HepG2 (cell line): ENCODE results near the gene COQ6. TPM values are rescaled to one million over a fixed set of nuclear protein-coding genes. Genes with fewer than 3 reads are reported as not detected.

Experiments
- ATAC-seq: fragments of 200-7000 bp; cut with Tn5 transposase; 3 replicates; pipeline ENCODE4 v1.9.1; 2020; ENCODE audit warnings: mild to moderate bottlenecking, moderate library complexity
- BruUV-seq: library from RNA; stranded (reverse); fragments of 400-500 nt; replicated peaks from 2 replicates; lab custom pipeline; 2021; lab: Mats Ljungman, UMichigan
- CTCF ChIA-PET: fragments of 300-600 bp; formaldehyde crosslinking; extraction: SDS; loops from one replicate; lab custom pipeline; 2021; ENCODE audit warnings: low total read pairs, inconsistent platforms, low intra/inter-chr PET ratio; lab: Yijun Ruan, JAX
- POLR2A ChIA-PET: fragments of 350-600 bp; sonication (Branson Sonifier 250); formaldehyde crosslinking; loops from one replicate; lab custom pipeline; 2020; ENCODE audit warnings: antibody characterized with exemption, inconsistent platforms; lab: Yijun Ruan, JAX
- DNase-seq: peaks from one replicate; pipeline ENCODE4 v3.0.0-alpha.2; 2015; ENCODE audit warnings: low spot score
- FAIRE-seq: peaks from 3 replicates; lab custom pipeline; 2011; peaks lifted over from hg19 to GRCh38; lab: Jason Lieb, UNC
- H2AFZ ChIP-seq: one replicate; pipeline ENCODE4 v1.6.1; 2011; ENCODE audit warnings: low read length, inconsistent platforms
- H3K27ac ChIP-seq: fragments of 300-600 bp; 3 replicates; pipeline ENCODE4 v1.8.0; 2011; ENCODE audit warnings: mixed run types, mild to moderate bottlenecking, mixed read lengths, low read length, inconsistent platforms; ENCODE audit not compliant: insufficient read depth; ENCODE audit errors: extremely low read length
- H3K27me3 ChIP-seq, 2 experiments: fragments of 200-600 bp in 1 of 2; 2 replicates in 1 of 2; 3 replicates in 1 of 2; pipeline versions ENCODE4 v1.6.0 to v1.8.0; 2011; ENCODE audit warnings: low read length in 2 of 2, mild to moderate bottlenecking in 2 of 2, moderate library complexity in 2 of 2, inconsistent platforms in 1 of 2; ENCODE audit not compliant: insufficient read depth in 2 of 2, control insufficient read depth in 1 of 2
- H3K36me3 ChIP-seq, 2 experiments: fragments of 200-600 bp in 1 of 2; replicated peaks in 1 of 2; 2 replicates in 1 of 2; 3 replicates in 1 of 2; pipeline versions ENCODE4 v1.5.1 to v1.8.0; 2011; ENCODE audit warnings: low read length in 2 of 2, inconsistent platforms in 1 of 2; ENCODE audit not compliant: insufficient read depth in 2 of 2, control insufficient read depth in 1 of 2
- H3K4me1 ChIP-seq: 2 replicates; pipeline ENCODE4 v1.5.1; 2012; ENCODE audit warnings: low read length, inconsistent platforms; ENCODE audit not compliant: insufficient read depth
- H3K4me2 ChIP-seq: 2 replicates; pipeline ENCODE4 v1.6.0; 2011; ENCODE audit warnings: low read depth, low read length, inconsistent platforms
- H3K4me3 ChIP-seq, 3 experiments: fragments of 200-600 bp in 1 of 3; sonication (generic), shearing (Covaris generic) in 1 of 3; replicated peaks in 1 of 3; 2 replicates each; pipeline ENCODE4 v1.5.1; 2011 to 2016; ENCODE audit warnings: low read length in 3 of 3, inconsistent platforms in 2 of 3, low read depth in 2 of 3, mild to moderate bottlenecking in 2 of 3, control low read depth in 1 of 3, mixed read lengths in 1 of 3; ENCODE audit not compliant: insufficient read depth in 1 of 3
- H3K79me2 ChIP-seq: one replicate; pipeline ENCODE4 v1.6.1; 2011; ENCODE audit warnings: low read length, inconsistent platforms; ENCODE audit not compliant: insufficient read depth
- H3K9ac ChIP-seq: 2 replicates; pipeline ENCODE4 v1.6.0; 2011; ENCODE audit warnings: mild to moderate bottlenecking, low read depth, low read length, inconsistent platforms; ENCODE audit not compliant: insufficient read depth
- H3K9me3 ChIP-seq: 2 replicates; pipeline ENCODE4 v1.5.1; 2012; ENCODE audit warnings: mild to moderate bottlenecking, low read length
- H4K20me1 ChIP-seq: 2 replicates; pipeline ENCODE4 v1.6.0; 2011; ENCODE audit warnings: inconsistent platforms, mild to moderate bottlenecking, low read length, moderate library complexity; ENCODE audit not compliant: insufficient read depth
- HMGXB4 ChIP-seq, 2 experiments: sonication (generic) in 1 of 2; formaldehyde crosslinking in 1 of 2; IDR thresholded peaks; 2 replicates each; pipeline versions ENCODE4 v1.4.0 to v1.6.1; 2018 to 2020; ENCODE audit warnings: missing genetic modification reagents in 2 of 2, borderline replicate concordance in 1 of 2, low read depth in 1 of 2, mild to moderate bottlenecking in 1 of 2, missing biosample characterization in 1 of 2
- HNF4G ChIP-seq, 2 experiments: sonication (generic) in 1 of 2; formaldehyde crosslinking in 1 of 2; IDR thresholded peaks; 2 replicates each; pipeline versions ENCODE4 v1.4.0 to v1.6.1; 2011 to 2020; ENCODE audit warnings: borderline replicate concordance in 2 of 2, low read depth in 2 of 2, mild to moderate bottlenecking in 2 of 2, low read length in 1 of 2, missing genetic modification reagents in 1 of 2, moderate library complexity in 1 of 2
- ONECUT2 ChIP-seq: sonication (generic); formaldehyde crosslinking; IDR thresholded peaks from 2 replicates; pipeline ENCODE4 v1.4.0; 2020; ENCODE audit warnings: missing genetic modification reagents
- POLR2A ChIP-seq, 2 experiments: IDR thresholded peaks; 2 replicates each; pipeline ENCODE4 v1.6.1; 2011; ENCODE audit warnings: low read depth in 2 of 2, low read length in 2 of 2, mild to moderate bottlenecking in 1 of 2, moderate library complexity in 1 of 2; ENCODE audit not compliant: insufficient read depth in 1 of 2
- SSRP1 ChIP-seq: IDR thresholded peaks from 2 replicates; pipeline ENCODE4 v1.6.1; 2016; ENCODE audit warnings: control low read depth
- ZBTB44 ChIP-seq: sonication (generic); formaldehyde crosslinking; IDR thresholded peaks from 2 replicates; pipeline ENCODE4 v1.4.0; 2020; ENCODE audit warnings: missing genetic modification reagents
- ZFP36 ChIP-seq: fragments of 150-350 bp; IDR thresholded peaks from 2 replicates; pipeline ENCODE4 v1.6.1; 2018; ENCODE audit warnings: borderline replicate concordance, low read length, low read depth; ENCODE audit not compliant: partially characterized antibody
- ZNF12 ChIP-seq: sonication (generic); formaldehyde crosslinking; IDR thresholded peaks from 2 replicates; pipeline ENCODE4 v1.5.0; 2020; ENCODE audit warnings: missing genetic modification reagents
- ZNF724P ChIP-seq: sonication (generic); formaldehyde crosslinking; IDR thresholded peaks from 2 replicates; pipeline ENCODE4 v1.8.0; 2022; ENCODE audit warnings: missing genetic modification reagents, borderline replicate concordance
- ZNF83 ChIP-seq: sonication (generic); formaldehyde crosslinking; IDR thresholded peaks from 2 replicates; pipeline ENCODE4 v1.4.0; 2020; ENCODE audit warnings: missing genetic modification reagents, mild to moderate bottlenecking, borderline replicate concordance
- WGBS: methylation state at CpG from one replicate; pipeline ENCODE4 v1.1.6; 2017; ENCODE audit warnings: low lambda C conversion rate; 5-methylcytosine and 5-hydroxymethylcytosine counted together
- in situ Hi-C: cut with HindIII; loops from 2 replicates; pipeline ENCODE4 v1.10.0; 2017; ENCODE audit warnings: low pct_unique_long_range_greater_than_20kb; ENCODE audit not compliant: extremely low pct_ligation_motif_present
- intact Hi-C: fragments of 100-400 bp; cut with micrococcal nuclease; formaldehyde crosslinking; loops from one replicate; pipeline ENCODE4 v1.10.0; 2022; ENCODE audit not compliant: unreplicated experiment
- polyA plus RNA-seq, 8 experiments: library from polyadenylated mRNA; depleted of rRNA in 3 of 8; stranded (reverse) in 7 of 8; unstranded in 1 of 8; fragments of >200 nt; fragmentation: Illumina TruSeq in 4 of 8; extraction: Trizol in 4 of 8; gene quantifications; 2 replicates each; pipeline versions ENCODE4 v1.2.1 to v1.2.3, GENCODE V29; 2011 to 2016; ENCODE audit warnings: low read depth in 4 of 8, missing spikeins in 1 of 8, mixed read lengths in 1 of 8; ENCODE audit not compliant: insufficient read depth in 1 of 8
- total RNA-seq, 5 experiments: library from RNA; depleted of rRNA; stranded (reverse); fragments of >200 nt; fragmentation: Illumina TruSeq; extraction: Trizol; gene quantifications; 2 replicates each; pipeline ENCODE4 v1.2.3, GENCODE V29; 2016; ENCODE audit warnings: low read depth in 1 of 5
- TF ChIP-seq, protein P1 (sequence below): sonication (generic); formaldehyde crosslinking; conservative IDR thresholded peaks from 2 replicates; pipeline ENCODE4 v1.4.0; 2020; ENCODE audit warnings: missing genetic modification reagents
- TF ChIP-seq, protein P2 (sequence below): sonication (generic); formaldehyde crosslinking; IDR thresholded peaks from 2 replicates; pipeline ENCODE4 v1.4.0; 2020; ENCODE audit warnings: missing genetic modification reagents, mild to moderate bottlenecking, borderline replicate concordance

Gene COQ6
- total and polyA plus RNA-seq, 2 of the 13 experiments (the other 11 are each of a cell fraction or from before 2014, with no cell fraction given), result 18.9 to 34.7 TPM

GRCh38 chr14:73997108-73997943, 47.2 kb downstream of the COQ6 start:
- peak; percentile 75 for FAIRE-seq
- peak overlapping the region; percentile 65 for H3K9ac ChIP-seq
- intact Hi-C loops, result loop anchor here (1.0 to 5.0 kb wide), 3 partner anchors 21 to 47 kb away; partner anchors contain the start of genes COQ6 and FAM161B
- peak; percentile 39; the same call in 1 of the 2 replicates for TF ChIP-seq SSRP1 (CRISPR knock-in tag)
- TF ChIP-seq ZNF724P (CRISPR knock-in tag), result no peak
- TF ChIP-seq, protein P1, sequence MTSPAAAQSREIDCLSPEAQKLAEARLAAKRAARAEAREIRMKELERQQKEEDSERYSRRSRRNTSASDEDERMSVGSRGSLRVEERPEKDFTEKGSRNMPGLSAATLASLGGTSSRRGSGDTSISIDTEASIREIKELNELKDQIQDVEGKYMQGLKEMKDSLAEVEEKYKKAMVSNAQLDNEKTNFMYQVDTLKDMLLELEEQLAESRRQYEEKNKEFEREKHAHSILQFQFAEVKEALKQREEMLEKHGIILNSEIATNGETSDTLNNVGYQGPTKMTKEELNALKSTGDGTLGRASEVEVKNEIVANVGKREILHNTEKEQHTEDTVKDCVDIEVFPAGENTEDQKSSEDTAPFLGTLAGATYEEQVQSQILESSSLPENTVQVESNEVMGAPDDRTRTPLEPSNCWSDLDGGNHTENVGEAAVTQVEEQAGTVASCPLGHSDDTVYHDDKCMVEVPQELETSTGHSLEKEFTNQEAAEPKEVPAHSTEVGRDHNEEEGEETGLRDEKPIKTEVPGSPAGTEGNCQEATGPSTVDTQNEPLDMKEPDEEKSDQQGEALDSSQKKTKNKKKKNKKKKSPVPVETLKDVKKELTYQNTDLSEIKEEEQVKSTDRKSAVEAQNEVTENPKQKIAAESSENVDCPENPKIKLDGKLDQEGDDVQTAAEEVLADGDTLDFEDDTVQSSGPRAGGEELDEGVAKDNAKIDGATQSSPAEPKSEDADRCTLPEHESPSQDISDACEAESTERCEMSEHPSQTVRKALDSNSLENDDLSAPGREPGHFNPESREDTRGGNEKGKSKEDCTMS (CRISPR knock-in tag), result no peak
- TF ChIP-seq ZBTB44, result no peak
- TF ChIP-seq, protein P2, sequence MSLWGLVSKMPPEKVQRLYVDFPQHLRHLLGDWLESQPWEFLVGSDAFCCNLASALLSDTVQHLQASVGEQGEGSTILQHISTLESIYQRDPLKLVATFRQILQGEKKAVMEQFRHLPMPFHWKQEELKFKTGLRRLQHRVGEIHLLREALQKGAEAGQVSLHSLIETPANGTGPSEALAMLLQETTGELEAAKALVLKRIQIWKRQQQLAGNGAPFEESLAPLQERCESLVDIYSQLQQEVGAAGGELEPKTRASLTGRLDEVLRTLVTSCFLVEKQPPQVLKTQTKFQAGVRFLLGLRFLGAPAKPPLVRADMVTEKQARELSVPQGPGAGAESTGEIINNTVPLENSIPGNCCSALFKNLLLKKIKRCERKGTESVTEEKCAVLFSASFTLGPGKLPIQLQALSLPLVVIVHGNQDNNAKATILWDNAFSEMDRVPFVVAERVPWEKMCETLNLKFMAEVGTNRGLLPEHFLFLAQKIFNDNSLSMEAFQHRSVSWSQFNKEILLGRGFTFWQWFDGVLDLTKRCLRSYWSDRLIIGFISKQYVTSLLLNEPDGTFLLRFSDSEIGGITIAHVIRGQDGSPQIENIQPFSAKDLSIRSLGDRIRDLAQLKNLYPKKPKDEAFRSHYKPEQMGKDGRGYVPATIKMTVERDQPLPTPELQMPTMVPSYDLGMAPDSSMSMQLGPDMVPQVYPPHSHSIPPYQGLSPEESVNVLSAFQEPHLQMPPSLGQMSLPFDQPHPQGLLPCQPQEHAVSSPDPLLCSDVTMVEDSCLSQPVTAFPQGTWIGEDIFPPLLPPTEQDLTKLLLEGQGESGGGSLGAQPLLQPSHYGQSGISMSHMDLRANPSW (CRISPR knock-in tag), result 0 out of 2 replicates have a peak, but pooled peaks have one; percentile 35
- TF ChIP-seq ZNF83 (CRISPR knock-in tag), result no peak
- 0 out of 4 replicates have a peak, but pooled peaks of 1 of the 2 experiments have one; percentile 7 for TF ChIP-seq HMGXB4 (CRISPR knock-in tag; IDR thresholded peaks at IDR 0.05; ENCODE audit: borderline replicate concordance in 1 of 2, low read depth in 1 of 2)
- 0 out of 2 replicates have a peak, but pooled peaks have one; percentile 1 for TF ChIP-seq HNF4G (IDR thresholded peaks at IDR 0.05; ENCODE audit: borderline replicate concordance, low read depth, low read length)
- TF ChIP-seq HNF4G (CRISPR knock-in tag; IDR thresholded peaks at IDR 0.05; ENCODE audit: borderline replicate concordance, low read depth), result no peak
- peak; percentile 61 to 70 for TF ChIP-seq POLR2A (IDR thresholded peaks at IDR 0.05; ENCODE audit: insufficient read depth in 1 of 2, low read depth in 2 of 2, low read length in 2 of 2)
- no peak for TF ChIP-seq ZFP36
- TF ChIP-seq ONECUT2 (CRISPR knock-in tag), result peak; percentile 86
- no peak for TF ChIP-seq ZNF12

More at GRCh38 chr14:73997108-73997943, 47.2 kb downstream of the COQ6 start:
- CTCF ChIA-PET, result no interaction called here
- WGBS, result 0% methylated on average over 1 of the region's 1 CpG
- H3K9me3 ChIP-seq, result no peaks in the 10 kb centered on the region
- H3K27me3 ChIP-seq, result no peaks in the 10 kb centered on the region
- peak overlapping the region; percentile 82 for H3K4me2 ChIP-seq
- peaks cover 4% of the 10 kb centered on the region for H3K79me2 ChIP-seq
- H3K36me3 ChIP-seq, result peaks cover 2 to 5% of the 10 kb centered on the region in 2 experiments; a peak in 2 of 5 replicates
- in situ Hi-C loops, result no loop called here
- peak overlapping the region; percentile 95 for H3K27ac ChIP-seq
- peak overlapping the region; percentile 30 to 53 (median 46); a peak in 5 of 6 replicates for H3K4me3 ChIP-seq
- H4K20me1 ChIP-seq, result no peaks in the 10 kb centered on the region
- DNase-seq (peak; percentile 71), ATAC-seq (peak; percentile 87)
- peaks cover 87% of the 10 kb centered on the region for H3K4me1 ChIP-seq
- no TSS peak for BruUV-seq
- POLR2A ChIA-PET, result interaction anchor here (0.7 to 5.4 kb wide), 14 partner anchors 9 to 238 kb away, joined by 3 to 70 read pairs (median 8); partner anchors contain the start of genes ALDH6A1, BBOF1, COQ6 and ENTPD5
- H2AFZ ChIP-seq, result no peak overlapping the region
